Lower leg skin (tissue), 4 donors: ENCODE results near the gene OS9. TPM values are rescaled to one million over a fixed set of nuclear protein-coding genes. Genes with fewer than 3 reads are reported as not detected.

Source experiments
- DNase-seq, 2 donors: peaks; one replicate each; pipeline ENCODE4 v3.0.0-alpha.2; 2019; ENCODE audit warnings: low spot score in 2 of 2
- H3K4me3 ChIP-seq: fragments of 200-600 bp; sonication (generic); 2 replicates; pipeline ENCODE4 v1.5.1; 2017; ENCODE audit warnings: mild to moderate bottlenecking, low read depth; ENCODE audit not compliant: poor library complexity, severe bottlenecking
- CTCF ChIP-seq, 3 donors: fragments of 450-650 bp; IDR thresholded peaks; one replicate each; pipeline ENCODE4 v1.5.1; 2016; ENCODE audit warnings: antibody characterized with exemption in 3 of 3, mild to moderate bottlenecking in 3 of 3, moderate library complexity in 2 of 3
- POLR2A ChIP-seq, 2 donors: fragments of 450-650 bp; IDR thresholded peaks; one replicate each; pipeline ENCODE4 v1.6.1; 2016 to 2017; ENCODE audit warnings: antibody characterized with exemption in 2 of 2, mild to moderate bottlenecking in 1 of 2, moderate library complexity in 1 of 2
- whole genome bisulfite sequencing, 2 donors: methylation state at CpG; one replicate each; pipeline ENCODE4 v1.1.5; 2018; 5-methylcytosine and 5-hydroxymethylcytosine counted together
- intact Hi-C: fragments of 100-400 bp; cut with DNase I; formaldehyde crosslinking; loops from one replicate; pipeline ENCODE4 v1.15.0; 2023; ENCODE audit warnings: low total_unique reads
- total RNA-seq, 4 donors: library from RNA; depleted of rRNA; stranded (reverse); fragments of >200 nt; gene quantifications; one replicate each; pipeline ENCODE4 v1.1.0, GENCODE V29; 2016

The OS9 gene
- total RNA-seq, 4 donors from 2014 or later: 195 to 265 (median 205) TPM

- peak in 1 of 2 donors; percentile 77 for DNase-seq
- H3K4me3 ChIP-seq: no peak overlapping the region
- TF ChIP-seq POLR2A (IDR thresholded peaks at IDR 0.05): no peak
- no peak for TF ChIP-seq CTCF (IDR thresholded peaks at IDR 0.05)
- WGBS, 2 donors: 48 to 62% methylated on average over 11 of the region's 11 CpGs
- intact Hi-C loops: no loop called here
Measured at GRCh38 chr12:57724936-57725740, 31.2 kb downstream of the OS9 start.

GRCh38 chr12:57725851-57726150 lies 31.9 kb downstream of the OS9 start:
- peak overlapping the region; percentile 76 for H3K4me3 ChIP-seq
- DNase-seq: no peak
- TF ChIP-seq CTCF (IDR thresholded peaks at IDR 0.05) (no peak), POLR2A (IDR thresholded peaks at IDR 0.05) (no peak)
- intact Hi-C loops: no loop called here
- 8 to 18% methylated on average over 9 to 10 of the region's 10 CpGs for WGBS, 2 donors

- H3K4me3 ChIP-seq: peak overlapping the region; percentile 76
- intact Hi-C loops: no loop called here
- DNase-seq: peak; percentile 78 to 96
- TF ChIP-seq CTCF (IDR thresholded peaks at IDR 0.05) (peak in 1 of 3 donors; percentile 59), POLR2A (IDR thresholded peaks at IDR 0.05) (no peak)
- WGBS, 2 donors: 19 to 31% methylated on average over 31 to 60 of the region's 79 CpGs
Measured at GRCh38 chr12:57726151-57726883, 32.4 kb downstream of the OS9 start.

- DNase-seq: peak; percentile 19 to 88
- intact Hi-C loops: no loop called here
- peak overlapping the region; percentile 76 for H3K4me3 ChIP-seq
- WGBS, 2 donors: 37 to 66% methylated on average over 44 to 56 of the region's 76 CpGs
- TF ChIP-seq POLR2A (IDR thresholded peaks at IDR 0.05) (no peak), CTCF (IDR thresholded peaks at IDR 0.05) (no peak)
Measured at GRCh38 chr12:57726884-57727757, 33.2 kb downstream of the OS9 start.

GRCh38 chr12:57727758-57728395 lies 33.9 kb downstream of the OS9 start:
- no peak for TF ChIP-seq CTCF (IDR thresholded peaks at IDR 0.05)
- no peak for TF ChIP-seq POLR2A (IDR thresholded peaks at IDR 0.05)
- intact Hi-C loops: no loop called here
- WGBS, 2 donors: 68 to 76% methylated on average over 21 of the region's 21 CpGs
- peak in 1 of 2 donors; percentile 54 for DNase-seq
- H3K4me3 ChIP-seq: no peak overlapping the region
